ENCODE data around the gene ACSBG1.

The ACSBG1 gene

GRCh38 chr15:78237146-78237545, 2.8 kb upstream of the ACSBG1 start:
- TF ChIP-seq TAF1 (IDR thresholded peaks at IDR 0.05; ENCODE audit: borderline replicate concordance, insufficient read depth, low read length) = no peak
- no peak for TF ChIP-seq POLR2AphosphoS5 (IDR thresholded peaks at IDR 0.05; ENCODE audit: low read depth, low read length)
- TF ChIP-seq REST (IDR thresholded peaks at IDR 0.05; ENCODE audit: insufficient read depth in 1 of 2, low read depth in 2 of 2, low read length in 2 of 2) = no peak
- no peak for TF ChIP-seq SIN3A (IDR thresholded peaks at IDR 0.05; ENCODE audit: borderline replicate concordance, insufficient read depth, low read length)
- TF ChIP-seq FOXP2 (optimal IDR thresholded peaks at IDR 0.05; ENCODE audit: borderline replicate concordance, extremely low read depth, extremely low read length, insufficient read depth) = no peak

- TF ChIP-seq TAF1 (IDR thresholded peaks at IDR 0.05; ENCODE audit: borderline replicate concordance, insufficient read depth, low read length) (no peak), SIN3A (IDR thresholded peaks at IDR 0.05; ENCODE audit: borderline replicate concordance, insufficient read depth, low read length) (no peak), FOXP2 (optimal IDR thresholded peaks at IDR 0.05; ENCODE audit: borderline replicate concordance, extremely low read depth, extremely low read length, insufficient read depth) (no peak), POLR2AphosphoS5 (IDR thresholded peaks at IDR 0.05; ENCODE audit: low read depth, low read length) (no peak), REST (IDR thresholded peaks at IDR 0.05; ENCODE audit: insufficient read depth in 1 of 2, low read depth in 2 of 2, low read length in 2 of 2) (no peak)
Observed at GRCh38 chr15:78236491-78236890, 2.1 kb upstream of the ACSBG1 start.

- TF ChIP-seq FOXP2 (optimal IDR thresholded peaks at IDR 0.05; ENCODE audit: borderline replicate concordance, extremely low read depth, extremely low read length, insufficient read depth) (no peak), SIN3A (IDR thresholded peaks at IDR 0.05; ENCODE audit: borderline replicate concordance, insufficient read depth, low read length) (no peak), REST (IDR thresholded peaks at IDR 0.05; ENCODE audit: insufficient read depth in 1 of 2, low read depth in 2 of 2, low read length in 2 of 2) (no peak), POLR2AphosphoS5 (IDR thresholded peaks at IDR 0.05; ENCODE audit: low read depth, low read length) (no peak), TAF1 (IDR thresholded peaks at IDR 0.05; ENCODE audit: borderline replicate concordance, insufficient read depth, low read length) (no peak)
Observed at GRCh38 chr15:78233496-78233895, 869 bp downstream of the ACSBG1 start.

DNA sequence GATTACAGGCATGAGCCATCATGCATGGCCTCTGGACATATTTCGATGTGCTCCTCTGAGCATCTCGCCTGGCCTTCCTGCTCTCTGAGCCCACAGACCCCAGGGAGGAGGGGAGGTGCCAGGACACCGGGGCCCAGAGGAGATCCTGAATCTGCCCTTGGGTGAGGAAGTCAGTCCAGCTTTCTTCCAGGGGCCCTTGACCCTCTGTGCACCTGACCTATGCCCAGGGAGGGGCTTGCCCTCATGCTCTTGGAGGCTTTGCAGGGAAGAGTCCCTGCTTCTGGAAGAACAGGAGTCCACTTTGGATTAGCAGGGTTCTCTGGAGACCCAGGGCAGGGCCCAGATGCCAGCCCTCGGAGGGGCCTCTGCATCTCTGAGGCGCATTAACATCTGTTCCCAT, 1.4 kb downstream of the ACSBG1 start:
- TF ChIP-seq POLR2AphosphoS5 (IDR thresholded peaks at IDR 0.05; ENCODE audit: low read depth, low read length) = no peak
- TF ChIP-seq TAF1 (IDR thresholded peaks at IDR 0.05; ENCODE audit: borderline replicate concordance, insufficient read depth, low read length) = no peak
- no peak for TF ChIP-seq FOXP2 (optimal IDR thresholded peaks at IDR 0.05; ENCODE audit: borderline replicate concordance, extremely low read depth, extremely low read length, insufficient read depth)
- TF ChIP-seq SIN3A (IDR thresholded peaks at IDR 0.05; ENCODE audit: borderline replicate concordance, insufficient read depth, low read length) = no peak
- TF ChIP-seq REST (IDR thresholded peaks at IDR 0.05; ENCODE audit: insufficient read depth in 1 of 2, low read depth in 2 of 2, low read length in 2 of 2) = no peak

All from PFSK-1 (cell line).